CD14-positive monocyte (primary cell): Measurements from ENCODE around the gene FBXO41. TPM values are rescaled to one million over a fixed set of nuclear protein-coding genes. Genes with fewer than 3 reads are reported as not detected.

ENCODE experiments used
- DNase-seq, 3 donors: peaks; one replicate each; pipeline ENCODE4 v3.0.0-alpha.2; 2011 to 2022
- H2AFZ ChIP-seq: 2 replicates; pipeline ENCODE4 v1.6.0; 2012; ENCODE audit warnings: mild to moderate bottlenecking, low read depth, low read length, inconsistent platforms; ENCODE audit not compliant: insufficient read depth, poor library complexity, severe bottlenecking
- H3K27ac ChIP-seq, 2 donors: 1 replicate in 1 of 2; 2 replicates in 1 of 2; pipeline ENCODE4 v1.5.1; 2012 to 2013; ENCODE audit warnings: low read length in 2 of 2, control low read depth in 1 of 2, inconsistent platforms in 1 of 2, low read depth in 1 of 2, mild to moderate bottlenecking in 1 of 2
- H3K27me3 ChIP-seq, 2 donors: one replicate each; pipeline versions ENCODE4 v1.6.0 to v1.6.1; 2011 to 2013; ENCODE audit warnings: low read length in 2 of 2; ENCODE audit not compliant: control insufficient read depth in 2 of 2, insufficient read depth in 2 of 2
- H3K36me3 ChIP-seq, 2 donors: replicated peaks in 1 of 2; 1 replicate in 1 of 2; 2 replicates in 1 of 2; pipeline versions ENCODE4 v1.5.1 to v1.6.1; 2012 to 2013; ENCODE audit warnings: low read length in 2 of 2, control low read depth in 1 of 2, inconsistent platforms in 1 of 2, mild to moderate bottlenecking in 1 of 2; ENCODE audit not compliant: insufficient read depth in 2 of 2, control insufficient read depth in 1 of 2
- H3K4me1 ChIP-seq, 2 donors: 1 replicate in 1 of 2; 2 replicates in 1 of 2; pipeline versions ENCODE4 v1.5.1 to v1.6.1; 2012 to 2013; ENCODE audit warnings: low read length in 2 of 2, control low read depth in 1 of 2, inconsistent platforms in 1 of 2, mild to moderate bottlenecking in 1 of 2, moderate library complexity in 1 of 2; ENCODE audit not compliant: insufficient read depth in 2 of 2, control insufficient read depth in 1 of 2
- H3K4me2 ChIP-seq: replicated peaks from 2 replicates; pipeline ENCODE3; 2012; ENCODE audit warnings: low read length, moderate library complexity, mild to moderate bottlenecking; ENCODE audit not compliant: poor library complexity, severe bottlenecking; ENCODE audit errors: extremely low read depth
- H3K4me3 ChIP-seq, 3 experiments: fragments of 200-600 bp in 1 of 3; sonication (generic) in 1 of 3; replicated peaks in 1 of 3; 1 replicate in 2 of 3; 2 replicates in 1 of 3; pipeline ENCODE4 v1.5.1; 2011 to 2013; ENCODE audit warnings: low read length in 3 of 3, mild to moderate bottlenecking in 3 of 3, control low read depth in 2 of 3, low read depth in 2 of 3, inconsistent platforms in 1 of 3, moderate library complexity in 1 of 3
- H3K79me2 ChIP-seq: 2 replicates; pipeline ENCODE4 v1.6.0; 2012; ENCODE audit warnings: mild to moderate bottlenecking, control low read depth, inconsistent platforms, low read length, moderate library complexity; ENCODE audit not compliant: insufficient read depth
- H3K9ac ChIP-seq: 2 replicates; pipeline ENCODE4 v1.6.0; 2017; ENCODE audit warnings: low read length, mild to moderate bottlenecking; ENCODE audit not compliant: insufficient read depth, poor library complexity, severe bottlenecking
- H3K9me3 ChIP-seq, 2 donors: replicated peaks in 1 of 2; 1 replicate in 1 of 2; 2 replicates in 1 of 2; pipeline versions ENCODE4 v1.5.1 to v1.6.1; 2012 to 2013; ENCODE audit warnings: low read length in 2 of 2, control low read depth in 1 of 2; ENCODE audit not compliant: control insufficient read depth in 1 of 2, insufficient read depth in 1 of 2
- H4K20me1 ChIP-seq: 2 replicates; pipeline ENCODE4 v1.6.0; 2012; ENCODE audit warnings: mild to moderate bottlenecking, low read length, control low read depth, moderate library complexity; ENCODE audit not compliant: insufficient read depth
- H3K27ac Mint-ChIP-seq, 7 donors: one replicate each; pipeline ENCODE4 v1.8.0; 2020; ENCODE audit warnings: mild to moderate bottlenecking in 7 of 7, mixed read lengths in 7 of 7, moderate library complexity in 6 of 7, inconsistent platforms in 2 of 7
- H3K27me3 Mint-ChIP-seq, 3 donors: one replicate each; pipeline ENCODE4 v1.8.0; 2021 to 2022; ENCODE audit warnings: low read depth in 3 of 3, mild to moderate bottlenecking in 3 of 3, mixed read lengths in 3 of 3, moderate library complexity in 3 of 3, inconsistent platforms in 1 of 3
- H3K36me3 Mint-ChIP-seq, 2 donors: one replicate each; pipeline ENCODE4 v1.8.0; 2020; ENCODE audit warnings: mixed read lengths in 2 of 2, inconsistent platforms in 1 of 2, mild to moderate bottlenecking in 1 of 2
- H3K4me1 Mint-ChIP-seq: one replicate; pipeline ENCODE4 v1.8.0; 2020; ENCODE audit warnings: mild to moderate bottlenecking, mixed read lengths
- H3K4me3 Mint-ChIP-seq, 2 donors: one replicate each; pipeline ENCODE4 v1.8.0; 2020; ENCODE audit warnings: mild to moderate bottlenecking in 2 of 2, mixed read lengths in 2 of 2, moderate library complexity in 1 of 2
- H3K9me3 Mint-ChIP-seq, 7 donors: one replicate each; pipeline ENCODE4 v1.8.0; 2020 to 2022; ENCODE audit warnings: mixed read lengths in 7 of 7, mild to moderate bottlenecking in 6 of 7, moderate library complexity in 6 of 7, inconsistent platforms in 2 of 7
- CTCF ChIP-seq: fragments of 200-600 bp; IDR thresholded peaks from one replicate; pipeline ENCODE4 v1.8.0; 2022; ENCODE audit warnings: antibody characterized with exemption, mild to moderate bottlenecking
- WGBS: methylation state at CpG from one replicate; pipeline ENCODE4 v1.1.5; 2013; ENCODE audit warnings: missing lambda C conversion rate; ENCODE audit not compliant: insufficient coverage; 5-methylcytosine and 5-hydroxymethylcytosine counted together
- intact Hi-C, 2 donors: fragments of 100-400 bp; cut with micrococcal nuclease; formaldehyde crosslinking; loops; one replicate each; pipeline versions ENCODE4 v1.15.0 to v1.15.1; 2023
- polyA plus RNA-seq, 3 donors: library from polyadenylated mRNA; depleted of rRNA in 1 of 3; unstranded in 2 of 3; stranded (reverse) in 1 of 3; fragments of 300-500 nt in 2 of 3; fragments of >200 nt in 1 of 3; fragmentation: Illumina TruSeq in 2 of 3; gene quantifications; 1 replicate in 2 of 3; 2 replicates in 1 of 3; pipeline ENCODE4 v1.2.3, GENCODE V29; 2012 to 2021

FBXO41 gene
- polyA plus RNA-seq, 3 donors = 0.29 to 17.1 (median 0.52) TPM

GRCh38 chr2:73324126-73324725 is 39.9 kb upstream of the FBXO41 start:
- H3K4me1 ChIP-seq = no peaks in the 10 kb centered on the region
- H3K36me3 ChIP-seq = no peaks in the 10 kb centered on the region
- no peaks in the 10 kb centered on the region for H3K9me3 ChIP-seq
- intact Hi-C loops = no loop called here
- Mint-ChIP-seq H3K36me3 (no peaks in the 10 kb centered on the region), H3K27me3 (peaks cover 10 to 27% (median 12%) of the 10 kb centered on the region in 3 donors), H3K4me3 (no peak overlapping the region), H3K9me3 (peaks cover 0 to 3% (median 0%) of the 10 kb centered on the region in 7 donors), H3K4me1 (no peaks in the 10 kb centered on the region), H3K27ac (no peak overlapping the region)
- H3K27me3 ChIP-seq = no peaks in the 10 kb centered on the region
- H3K4me2 ChIP-seq = no peak overlapping the region
- H3K4me3 ChIP-seq = no peak overlapping the region
- H3K27ac ChIP-seq = no peak overlapping the region
- TF ChIP-seq CTCF = no peak
- no peaks in the 10 kb centered on the region for H4K20me1 ChIP-seq
- no peaks in the 10 kb centered on the region for H3K79me2 ChIP-seq
- WGBS = 82% methylated on average over 7 of the region's 13 CpGs
- H2AFZ ChIP-seq = no peak overlapping the region
- no peak overlapping the region for H3K9ac ChIP-seq
- DNase-seq = no peak

GRCh38 chr2:73323551-73323950 is 39.3 kb upstream of the FBXO41 start:
- intact Hi-C loops = no loop called here
- Mint-ChIP-seq H3K36me3 (no peaks in the 10 kb centered on the region), H3K4me1 (no peaks in the 10 kb centered on the region), H3K9me3 (peaks cover 0 to 3% (median 0%) of the 10 kb centered on the region in 7 donors), H3K4me3 (peak overlapping the region in 1 of 2 donors; percentile 26), H3K27me3 (peaks cover 10 to 27% (median 12%) of the 10 kb centered on the region in 3 donors), H3K27ac (no peak overlapping the region)
- H3K4me1 ChIP-seq = no peaks in the 10 kb centered on the region
- H3K9me3 ChIP-seq = no peaks in the 10 kb centered on the region
- H3K27me3 ChIP-seq = no peaks in the 10 kb centered on the region
- H3K4me3 ChIP-seq = no peak overlapping the region
- H3K79me2 ChIP-seq = no peaks in the 10 kb centered on the region
- no peak for TF ChIP-seq CTCF
- H3K36me3 ChIP-seq = no peaks in the 10 kb centered on the region
- no peak for DNase-seq
- 96% methylated on average over 5 of the region's 5 CpGs for WGBS
- no peaks in the 10 kb centered on the region for H4K20me1 ChIP-seq
- H3K4me2 ChIP-seq = no peak overlapping the region
- no peak overlapping the region for H3K9ac ChIP-seq
- H3K27ac ChIP-seq = no peak overlapping the region
- no peak overlapping the region for H2AFZ ChIP-seq
